Activated naive CD4-positive, alpha-beta T cell treated with anti-CD3 and anti-CD28 coated beads, Interleukin-2, amount 50 U/mL, for 24 hours (primary cell): Measurements from ENCODE around the gene UBAC2.
A peak's percentile ranks its signal among the peaks of the same experiment; 100 is the strongest.
"Not testable (repeated sequence)": the region's sequence is repeated elsewhere in the genome, so short reads cannot be mapped to it uniquely, and the experiment has no call there.

Experiments
- H3K27ac Mint-ChIP-seq: one replicate; pipeline ENCODE4 v1.8.0; 2021; ENCODE audit warnings: mild to moderate bottlenecking, mixed read lengths
- H3K27me3 Mint-ChIP-seq: one replicate; pipeline ENCODE4 v1.8.0; 2021; ENCODE audit warnings: mixed read lengths
- H3K36me3 Mint-ChIP-seq: one replicate; pipeline ENCODE4 v1.8.0; 2021; ENCODE audit warnings: mixed read lengths
- H3K4me1 Mint-ChIP-seq: one replicate; pipeline ENCODE4 v1.8.0; 2021; ENCODE audit warnings: mixed read lengths
- H3K4me3 Mint-ChIP-seq: one replicate; pipeline ENCODE4 v1.8.0; 2021; ENCODE audit warnings: mild to moderate bottlenecking, mixed read lengths
- H3K9me3 Mint-ChIP-seq: one replicate; pipeline ENCODE4 v1.8.0; 2021; ENCODE audit warnings: mixed read lengths

UBAC2 gene

GRCh38 chr13:99237981-99238662 lies 37.5 kb downstream of the UBAC2 start:
- peaks cover 20% of the 10 kb centered on the region for H3K36me3 Mint-ChIP-seq
- H3K27ac Mint-ChIP-seq, result peak overlapping the region; percentile 99
- no peaks in the 10 kb centered on the region for H3K27me3 Mint-ChIP-seq
- H3K4me1 Mint-ChIP-seq, result peaks cover 69% of the 10 kb centered on the region
- H3K9me3 Mint-ChIP-seq, result no peaks in the 10 kb centered on the region
- H3K4me3 Mint-ChIP-seq, result peak overlapping the region; percentile 88

- Mint-ChIP-seq H3K36me3 (peaks cover 30% of the 10 kb centered on the region), H3K27ac (no peak overlapping the region), H3K4me1 (peaks cover 33% of the 10 kb centered on the region), H3K4me3 (no peak overlapping the region), H3K9me3 (no peaks in the 10 kb centered on the region), H3K27me3 (no peaks in the 10 kb centered on the region)
Measured at GRCh38 chr13:99246100-99246499, 45.4 kb downstream of the UBAC2 start.

DNA sequence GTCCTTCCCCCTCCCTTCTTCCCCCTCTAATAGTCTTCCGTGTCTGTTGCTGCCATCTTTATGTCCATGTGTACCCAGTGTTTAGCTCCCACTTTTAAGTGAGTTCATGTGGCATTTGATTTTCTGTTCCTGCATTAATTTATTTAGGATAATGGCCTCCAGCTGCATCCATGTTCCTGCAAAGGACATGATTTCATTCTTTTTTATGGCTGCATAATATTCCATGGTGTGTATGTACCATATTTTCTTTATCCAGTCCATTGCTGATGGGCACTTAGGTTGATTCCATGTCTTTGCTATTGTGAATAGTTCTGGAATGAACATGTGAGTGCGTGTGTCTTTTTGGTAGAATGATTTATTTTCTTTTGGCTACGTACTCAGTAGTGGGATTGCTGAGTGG lies 48.5 kb downstream of the UBAC2 start:
- not testable (repeated sequence) for H3K27me3 Mint-ChIP-seq, H3K4me3 Mint-ChIP-seq, H3K9me3 Mint-ChIP-seq
- Mint-ChIP-seq H3K27ac (peak overlapping the region; percentile 51), H3K36me3 (peaks cover 29% of the 10 kb centered on the region), H3K4me1 (peaks cover 48% of the 10 kb centered on the region)

- Mint-ChIP-seq H3K27ac (peak overlapping the region; percentile 33), H3K4me1 (peaks cover 50% of the 10 kb centered on the region), H3K36me3 (peaks cover 29% of the 10 kb centered on the region)
- not testable (repeated sequence) for H3K27me3 Mint-ChIP-seq, H3K9me3 Mint-ChIP-seq, H3K4me3 Mint-ChIP-seq
Measured at GRCh38 chr13:99249606-99250005, 49.0 kb downstream of the UBAC2 start.

DNA sequence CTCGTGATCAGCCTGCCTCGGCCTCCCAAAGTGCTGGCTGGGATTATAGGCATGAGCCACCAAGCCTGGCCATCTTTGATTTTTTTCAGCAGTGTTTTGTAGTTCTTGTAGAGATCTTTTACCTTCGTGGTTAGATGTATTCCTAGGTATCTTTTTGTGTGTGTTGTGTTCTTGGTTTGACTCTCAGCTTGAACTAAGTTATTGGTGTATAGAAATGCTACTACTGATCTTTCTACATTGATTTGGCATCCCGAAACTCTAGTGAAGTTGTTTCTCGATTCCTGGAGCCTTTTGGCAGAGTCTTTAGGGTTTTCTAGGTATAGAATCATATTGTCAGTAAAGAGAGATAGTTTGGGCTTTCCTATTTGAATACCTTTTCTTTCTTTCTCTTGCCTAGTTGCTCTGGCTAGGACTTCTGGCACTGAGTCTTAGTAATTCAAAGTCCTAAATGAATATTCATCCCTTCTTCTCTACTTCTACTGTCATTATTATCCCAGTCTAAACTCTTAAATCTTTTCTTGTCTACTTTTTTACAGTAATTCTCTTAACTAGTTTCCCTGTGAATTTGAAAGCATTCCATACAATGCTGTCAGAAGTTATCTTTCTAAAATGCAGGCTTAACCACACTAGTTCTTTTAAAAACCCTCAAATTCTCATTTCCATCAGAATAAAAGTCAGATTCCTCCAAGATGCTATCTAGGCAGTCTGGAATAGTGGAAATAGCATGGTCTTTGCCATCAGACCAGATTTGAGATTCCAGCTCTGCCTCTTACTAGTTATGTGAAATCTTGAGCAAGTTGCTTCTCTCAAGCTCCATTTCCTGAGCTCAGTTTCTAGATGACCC lies 50.5 kb downstream of the UBAC2 start:
- Mint-ChIP-seq H3K4me3 (no peak overlapping the region), H3K27ac (peak overlapping the region; percentile 76), H3K36me3 (peaks cover 39% of the 10 kb centered on the region), H3K4me1 (peaks cover 63% of the 10 kb centered on the region), H3K9me3 (peaks cover 5% of the 10 kb centered on the region), H3K27me3 (no peaks in the 10 kb centered on the region)

- Mint-ChIP-seq H3K36me3 (peaks cover 39% of the 10 kb centered on the region), H3K9me3 (peaks cover 5% of the 10 kb centered on the region), H3K27ac (peak overlapping the region; percentile 76), H3K4me1 (peaks cover 67% of the 10 kb centered on the region), H3K27me3 (no peaks in the 10 kb centered on the region), H3K4me3 (peak overlapping the region; percentile 15)
Measured at GRCh38 chr13:99251921-99252320, 51.3 kb downstream of the UBAC2 start.

- peaks cover 80% of the 10 kb centered on the region for H3K4me1 Mint-ChIP-seq
Measured at GRCh38 chr13:99254830-99255229, 54.2 kb downstream of the UBAC2 start.

DNA sequence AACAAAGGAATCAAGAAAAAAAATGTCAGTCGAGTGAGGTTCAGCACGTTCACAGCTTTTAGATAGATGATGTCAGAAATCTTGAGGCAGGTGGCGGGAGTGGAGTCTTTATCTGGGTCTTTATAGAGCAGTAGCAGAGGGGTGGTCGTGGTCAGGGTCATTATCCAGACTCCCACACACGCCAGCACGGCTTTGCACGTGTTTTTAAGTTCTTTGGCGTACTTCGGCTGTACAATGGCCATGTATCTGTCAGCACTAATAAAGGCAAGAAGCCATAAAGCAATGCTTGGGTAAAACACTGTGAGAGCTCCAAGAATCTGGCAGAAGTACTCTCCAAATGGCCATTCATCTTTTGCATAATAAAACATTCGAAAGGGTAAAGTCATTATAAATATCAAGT lies 54.6 kb downstream of the UBAC2 start:
- H3K36me3 Mint-ChIP-seq, result peaks cover 20% of the 10 kb centered on the region
- H3K27me3 Mint-ChIP-seq, result no peaks in the 10 kb centered on the region
- peak overlapping the region; percentile 91 for H3K4me3 Mint-ChIP-seq
- peak overlapping the region; percentile 92 for H3K27ac Mint-ChIP-seq
- H3K4me1 Mint-ChIP-seq, result peaks cover 80% of the 10 kb centered on the region
- H3K9me3 Mint-ChIP-seq, result peaks cover 5% of the 10 kb centered on the region

More at GRCh38 chr13:99254830-99255229, 54.2 kb downstream of the UBAC2 start:
- peaks cover 20% of the 10 kb centered on the region for H3K36me3 Mint-ChIP-seq
- H3K9me3 Mint-ChIP-seq, result peaks cover 5% of the 10 kb centered on the region
- H3K4me3 Mint-ChIP-seq, result peak overlapping the region; percentile 91
- peak overlapping the region; percentile 92 for H3K27ac Mint-ChIP-seq
- no peaks in the 10 kb centered on the region for H3K27me3 Mint-ChIP-seq

- H3K9me3 Mint-ChIP-seq, result peaks cover 5% of the 10 kb centered on the region
- peak overlapping the region; percentile 91 for H3K4me3 Mint-ChIP-seq
- H3K27ac Mint-ChIP-seq, result peak overlapping the region; percentile 97
- H3K4me1 Mint-ChIP-seq, result peaks cover 82% of the 10 kb centered on the region
- H3K27me3 Mint-ChIP-seq, result no peaks in the 10 kb centered on the region
- peaks cover 16% of the 10 kb centered on the region for H3K36me3 Mint-ChIP-seq
Measured at GRCh38 chr13:99256283-99256682, 55.6 kb downstream of the UBAC2 start.

DNA sequence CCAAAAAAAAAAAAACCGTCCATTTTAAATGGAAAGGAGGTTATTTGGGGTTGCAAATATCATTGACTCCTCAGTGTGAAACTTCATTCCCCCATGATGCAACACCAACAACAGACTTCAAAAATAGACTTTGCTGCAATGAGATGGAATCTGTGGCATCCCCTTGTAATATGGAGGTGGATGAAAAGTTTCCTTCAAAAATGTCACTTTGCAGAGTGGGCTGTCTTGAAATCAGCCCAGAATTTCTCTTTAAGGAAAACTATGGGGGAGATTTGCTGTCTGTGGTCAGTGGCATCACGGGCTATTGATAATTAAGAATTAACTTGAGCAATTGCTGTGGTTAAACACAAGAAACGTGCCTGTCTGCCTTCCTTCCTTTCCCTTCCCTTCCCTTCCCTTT lies 56.1 kb downstream of the UBAC2 start:
- peak overlapping the region; percentile 97 for H3K27ac Mint-ChIP-seq
- peak overlapping the region; percentile 91 for H3K4me3 Mint-ChIP-seq
- H3K4me1 Mint-ChIP-seq, result peaks cover 82% of the 10 kb centered on the region
- peaks cover 5% of the 10 kb centered on the region for H3K9me3 Mint-ChIP-seq
- no peaks in the 10 kb centered on the region for H3K27me3 Mint-ChIP-seq
- peaks cover 14% of the 10 kb centered on the region for H3K36me3 Mint-ChIP-seq

DNA sequence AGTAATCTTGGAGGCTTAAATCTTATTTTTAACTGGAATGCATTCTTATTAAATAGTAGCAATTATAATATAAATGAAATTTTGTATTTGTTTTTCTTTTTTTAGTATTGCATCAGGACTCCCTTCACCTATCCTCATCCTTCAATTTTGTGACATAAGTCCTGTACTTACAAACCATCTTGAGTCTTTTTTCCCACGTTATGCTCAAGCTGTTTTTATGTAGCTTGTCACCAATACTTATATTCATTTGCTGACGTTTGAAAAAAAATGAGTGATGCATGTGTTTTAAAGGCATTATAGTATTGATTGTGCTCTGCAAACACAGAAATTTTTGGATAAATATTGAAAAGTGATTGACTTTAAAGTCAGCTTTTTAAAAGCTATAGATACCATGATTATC lies 56.6 kb downstream of the UBAC2 start:
- Mint-ChIP-seq H3K4me3 (peak overlapping the region; percentile 91), H3K27ac (peak overlapping the region; percentile 92), H3K9me3 (peaks cover 5% of the 10 kb centered on the region), H3K4me1 (peaks cover 82% of the 10 kb centered on the region), H3K36me3 (peaks cover 14% of the 10 kb centered on the region), H3K27me3 (no peaks in the 10 kb centered on the region)

DNA sequence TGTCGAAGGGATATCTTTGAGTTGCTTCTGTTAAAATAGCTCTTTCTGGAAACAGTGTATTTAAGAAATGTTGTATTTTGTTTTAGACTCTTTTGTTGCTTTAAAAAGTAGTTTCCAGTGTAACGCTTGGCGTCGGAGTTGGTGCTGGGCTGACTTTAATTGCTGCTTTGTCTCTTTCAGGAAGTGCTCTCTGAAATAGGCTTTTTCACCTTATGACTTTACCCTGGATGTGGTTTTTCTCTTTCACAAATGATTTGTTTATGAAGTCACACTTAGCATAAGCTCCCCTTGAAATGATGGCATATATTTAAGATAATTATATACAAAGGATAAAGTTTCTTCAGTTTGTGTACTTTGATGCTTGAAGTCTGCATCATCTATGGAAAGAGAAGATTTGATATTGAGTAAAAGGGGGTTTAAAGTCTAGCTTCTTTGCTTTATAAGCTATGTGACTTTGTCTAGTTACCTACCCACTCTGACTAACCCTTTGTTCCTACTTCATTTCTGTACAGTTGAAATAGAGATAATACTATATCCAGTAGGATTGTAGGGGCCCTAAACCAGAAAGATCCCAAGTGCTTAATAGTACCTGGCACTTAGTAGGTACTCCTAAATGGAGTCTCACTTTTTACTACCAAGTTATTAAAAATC lies 57.7 kb downstream of the UBAC2 start, which contains the start of gene GPR18:
GPR18 (minus strand) TSS at position 170 of the 651 bp plus-strand sequence. CDS start 2,507 bp downstream, outside the sequence.
- Mint-ChIP-seq H3K27ac (peak within 1 kb of the TSS; percentile 97), H3K27me3 (no peaks in the 10 kb centered on the region), H3K4me1 (peaks cover 88% of the 10 kb centered on the region), H3K36me3 (peaks cover 14% of the 10 kb centered on the region), H3K4me3 (peak within 1 kb of the TSS; percentile 91), H3K9me3 (peaks cover 5% of the 10 kb centered on the region)

DNA sequence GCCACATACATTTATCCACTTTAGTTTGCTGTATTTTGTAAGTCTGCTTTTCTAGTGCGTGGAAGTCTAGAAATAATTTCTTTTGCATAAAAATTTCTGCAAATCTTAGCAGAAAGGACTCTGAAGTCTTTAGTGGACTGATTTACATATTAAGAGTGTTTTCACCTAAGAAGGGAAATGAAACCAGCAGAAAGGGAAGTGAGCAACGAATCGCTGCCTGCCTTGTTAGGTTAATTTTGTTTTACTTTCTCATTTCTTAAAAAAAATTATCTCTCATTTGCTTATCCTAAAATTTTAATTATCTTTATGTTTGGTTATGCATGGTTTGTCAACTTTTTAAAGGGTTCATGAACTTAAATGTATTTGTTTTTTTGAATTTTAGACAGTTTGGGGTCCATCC lies 58.3 kb downstream of the UBAC2 start:
- peaks cover 89% of the 10 kb centered on the region for H3K4me1 Mint-ChIP-seq
- no peaks in the 10 kb centered on the region for H3K27me3 Mint-ChIP-seq
- H3K27ac Mint-ChIP-seq, result peak overlapping the region; percentile 97
- H3K36me3 Mint-ChIP-seq, result peaks cover 14% of the 10 kb centered on the region
- peak overlapping the region; percentile 90 for H3K4me3 Mint-ChIP-seq
- peaks cover 5% of the 10 kb centered on the region for H3K9me3 Mint-ChIP-seq

- peaks cover 8% of the 10 kb centered on the region for H3K36me3 Mint-ChIP-seq
- H3K4me1 Mint-ChIP-seq, result peaks cover 92% of the 10 kb centered on the region
- peak overlapping the region; percentile 57 for H3K4me3 Mint-ChIP-seq
- H3K27ac Mint-ChIP-seq, result peak overlapping the region; percentile 85
- no peaks in the 10 kb centered on the region for H3K27me3 Mint-ChIP-seq
- H3K9me3 Mint-ChIP-seq, result no peaks in the 10 kb centered on the region
Measured at GRCh38 chr13:99260216-99260615, 59.6 kb downstream of the UBAC2 start.

DNA sequence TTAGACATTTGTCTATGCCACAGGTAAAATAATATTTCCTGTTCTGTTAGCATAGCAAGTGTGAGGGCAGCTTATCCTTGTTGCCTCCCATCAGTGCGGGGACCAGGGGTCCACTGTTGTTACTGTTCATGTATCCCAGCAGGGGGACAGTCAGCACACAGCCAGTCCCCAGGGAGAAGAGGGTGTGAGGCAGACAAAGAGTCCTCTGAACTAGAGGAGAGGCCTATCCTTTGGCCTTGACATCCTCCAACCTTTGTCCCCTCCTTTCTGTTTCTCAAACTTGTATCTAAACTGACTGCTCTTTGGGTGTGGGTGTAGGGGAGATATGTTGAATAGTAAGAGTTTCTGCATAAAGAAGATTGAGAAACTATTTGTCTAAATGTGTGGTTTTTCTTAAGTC lies 60.4 kb downstream of the UBAC2 start:
- H3K27ac Mint-ChIP-seq, result peak overlapping the region; percentile 87
- H3K9me3 Mint-ChIP-seq, result no peaks in the 10 kb centered on the region
- peaks cover 6% of the 10 kb centered on the region for H3K36me3 Mint-ChIP-seq
- H3K4me3 Mint-ChIP-seq, result peak overlapping the region; percentile 30
- H3K27me3 Mint-ChIP-seq, result no peaks in the 10 kb centered on the region
- H3K4me1 Mint-ChIP-seq, result peaks cover 90% of the 10 kb centered on the region
